GM19395 (cell line): ENCODE measurements around the gene AMT.
"Not testable (repeated sequence)": the region's sequence is repeated elsewhere in the genome, so short reads cannot be mapped to it uniquely, and the experiment has no call there.

Source experiments
- ATAC-seq: cut with Tn5 transposase; IDR thresholded peaks from one replicate; pipeline ENCODE4 v1.9.1; 2021; ENCODE audit warnings: mild to moderate bottlenecking, moderate library complexity; ENCODE audit not compliant: unreplicated experiment

Gene AMT

DNA sequence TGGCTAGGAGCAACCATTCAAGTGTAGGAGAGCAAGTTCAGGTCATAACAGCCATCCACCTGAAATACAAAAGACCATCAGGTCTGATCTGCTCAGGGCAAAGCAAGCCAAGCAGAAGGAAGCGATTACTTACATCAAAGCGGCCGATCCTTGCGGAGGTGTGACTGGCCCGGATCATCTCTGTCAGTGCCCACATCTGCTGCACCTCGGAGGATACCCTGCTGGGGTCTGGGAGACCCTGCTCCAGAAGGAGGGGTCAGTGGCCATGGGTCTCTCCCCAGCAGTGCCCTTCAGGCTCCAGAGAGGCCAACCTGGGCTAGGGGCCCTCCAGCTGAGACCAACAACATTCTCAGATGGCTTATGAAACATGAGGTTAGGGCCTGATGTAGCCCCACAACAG is 2.5 kb upstream of the AMT start:
- ATAC-seq = no peak

DNA sequence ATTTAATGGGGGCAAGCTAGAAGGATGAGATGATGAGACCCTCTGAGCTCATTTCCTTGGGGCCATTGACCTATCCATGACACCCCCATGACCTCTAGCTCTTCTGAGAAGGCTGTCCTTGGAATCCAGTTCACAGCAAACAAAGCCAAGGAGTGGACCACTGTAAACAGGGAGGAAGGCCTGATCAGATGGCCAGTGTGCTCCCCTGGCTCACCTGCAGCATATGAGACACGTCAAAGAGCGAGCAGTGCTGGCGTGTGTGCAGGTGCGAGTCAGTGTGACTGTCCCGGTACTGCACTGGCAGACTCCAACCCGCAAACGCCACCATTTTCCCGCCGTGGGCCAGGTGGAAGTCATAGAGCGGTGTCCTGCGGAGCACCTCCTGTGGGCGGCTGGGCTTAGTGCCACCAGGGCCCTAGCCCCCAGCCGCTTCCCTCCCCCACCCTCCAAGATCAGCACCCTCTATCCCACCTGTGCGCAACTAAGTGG is 339 bp downstream of the AMT start:
- ATAC-seq = no peak

DNA sequence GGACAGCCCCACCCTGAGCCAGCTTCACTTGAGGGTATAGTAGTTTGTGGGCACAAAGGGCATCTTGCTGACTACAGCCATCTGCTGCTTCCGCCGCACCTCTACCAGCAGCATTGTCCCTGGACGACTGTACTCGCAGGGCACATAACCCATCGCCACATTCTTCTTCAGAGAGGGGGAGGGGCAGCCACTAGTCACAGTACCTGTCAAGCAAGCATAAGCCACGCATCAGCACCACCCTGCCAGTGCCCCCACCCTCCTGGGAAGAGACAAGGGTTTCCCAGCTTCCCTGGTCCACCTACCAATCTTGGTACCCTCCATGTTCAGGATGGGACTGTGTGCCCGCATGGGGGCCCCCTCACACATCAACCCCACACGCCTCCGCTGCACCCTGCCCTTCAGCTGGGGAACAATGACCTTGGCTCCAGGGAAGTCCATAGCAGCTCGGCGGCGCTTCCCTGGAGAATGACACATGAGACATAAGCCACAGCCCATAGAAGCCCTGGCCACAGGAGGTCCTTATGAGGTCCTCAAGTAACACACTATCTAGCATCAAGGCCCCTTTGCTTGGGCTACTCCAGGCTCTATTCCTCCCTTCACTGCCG is 4.7 kb downstream of the AMT start:
- no peak for ATAC-seq

DNA sequence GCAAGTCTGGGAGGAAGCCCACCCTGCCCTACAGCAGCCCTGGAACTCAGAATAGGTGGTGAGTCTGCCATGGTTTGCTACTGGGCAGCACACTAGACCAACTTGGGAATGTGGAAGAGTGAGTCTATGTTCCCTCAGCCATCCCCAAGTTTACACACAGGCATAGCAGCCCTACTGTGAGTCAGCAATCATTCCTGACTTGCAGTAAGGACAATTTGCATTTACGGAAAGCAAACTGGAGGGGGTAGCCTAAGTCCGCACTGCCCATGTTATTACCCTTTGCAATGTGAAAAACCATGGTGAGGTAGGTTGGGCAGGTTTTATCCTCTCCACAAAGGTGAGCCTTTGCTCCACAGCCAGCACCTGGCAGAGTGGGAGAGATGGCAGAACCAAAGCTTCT is 5.4 kb downstream of the AMT start:
- ATAC-seq = no peak

DNA sequence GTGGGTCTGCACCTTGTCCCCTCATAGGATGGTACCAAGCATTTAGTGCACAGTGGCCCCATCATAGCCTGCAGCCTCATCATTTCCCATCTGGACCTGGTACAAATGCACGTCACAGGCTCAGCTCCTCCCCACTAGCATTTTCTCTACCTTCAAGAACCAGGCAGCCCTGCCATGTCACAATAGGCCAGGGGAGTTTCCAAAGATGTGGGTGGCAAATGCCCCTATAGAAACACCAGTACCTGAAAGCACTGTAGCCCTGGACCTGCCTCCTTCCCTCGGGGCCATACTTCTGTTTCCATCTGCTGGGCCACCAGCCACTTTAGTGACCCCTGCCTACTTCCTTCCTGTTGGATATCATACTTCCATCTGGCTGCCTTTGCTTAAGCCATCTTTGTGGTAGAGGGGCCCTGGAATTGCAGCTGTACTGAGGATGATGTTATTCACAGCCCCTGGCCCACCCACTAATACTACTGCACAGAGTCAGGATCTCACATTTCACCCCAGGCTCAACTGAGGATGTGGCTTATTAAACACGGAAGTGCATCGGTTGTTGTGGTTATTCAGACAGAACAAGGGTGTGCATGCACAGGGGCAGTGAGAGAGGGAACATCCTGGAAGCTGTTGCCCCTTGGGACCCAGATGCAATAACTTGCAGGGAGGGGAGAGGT is 6.2 kb downstream of the AMT start:
- no peak for ATAC-seq

DNA sequence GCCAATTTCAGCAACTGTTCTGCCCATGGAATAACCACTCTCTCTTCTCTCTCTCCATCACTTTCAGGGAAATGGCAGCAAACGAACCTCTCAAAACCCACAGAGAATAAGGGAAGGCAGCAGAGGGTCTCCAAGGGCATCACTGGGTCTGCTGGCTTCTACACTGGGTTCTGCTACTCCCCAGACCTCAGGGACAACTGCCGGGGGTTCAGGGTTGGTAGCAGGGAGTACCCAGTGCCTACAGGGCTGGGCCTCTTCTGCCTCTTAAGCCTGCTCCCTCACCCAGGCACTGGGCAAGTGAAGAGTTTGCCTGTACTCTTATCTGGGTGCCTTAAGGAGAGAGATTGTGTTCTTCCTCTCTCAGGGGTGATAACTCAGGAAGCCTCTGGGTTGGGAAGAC is 7.5 kb downstream of the AMT start:
- no peak for ATAC-seq

DNA sequence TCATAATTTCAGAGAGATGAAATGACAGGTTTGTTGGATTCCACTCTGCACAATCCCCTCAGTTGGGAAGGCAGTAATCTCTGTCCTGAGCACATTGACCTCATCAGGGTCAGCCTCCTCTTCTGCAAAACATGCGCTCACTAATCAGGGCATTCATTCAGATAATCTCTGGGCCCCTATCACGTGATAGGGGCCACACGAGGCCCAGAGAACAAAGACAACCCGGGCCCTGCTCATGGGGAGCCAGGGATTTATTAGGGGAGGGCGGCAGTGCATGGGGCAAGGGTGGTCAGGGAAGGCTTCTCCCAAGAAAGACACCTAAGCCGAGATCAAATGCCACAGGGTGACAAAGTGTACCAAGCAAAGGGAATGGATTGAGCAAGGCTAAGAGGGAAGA is 8.9 kb downstream of the AMT start:
- no peak for ATAC-seq

DNA sequence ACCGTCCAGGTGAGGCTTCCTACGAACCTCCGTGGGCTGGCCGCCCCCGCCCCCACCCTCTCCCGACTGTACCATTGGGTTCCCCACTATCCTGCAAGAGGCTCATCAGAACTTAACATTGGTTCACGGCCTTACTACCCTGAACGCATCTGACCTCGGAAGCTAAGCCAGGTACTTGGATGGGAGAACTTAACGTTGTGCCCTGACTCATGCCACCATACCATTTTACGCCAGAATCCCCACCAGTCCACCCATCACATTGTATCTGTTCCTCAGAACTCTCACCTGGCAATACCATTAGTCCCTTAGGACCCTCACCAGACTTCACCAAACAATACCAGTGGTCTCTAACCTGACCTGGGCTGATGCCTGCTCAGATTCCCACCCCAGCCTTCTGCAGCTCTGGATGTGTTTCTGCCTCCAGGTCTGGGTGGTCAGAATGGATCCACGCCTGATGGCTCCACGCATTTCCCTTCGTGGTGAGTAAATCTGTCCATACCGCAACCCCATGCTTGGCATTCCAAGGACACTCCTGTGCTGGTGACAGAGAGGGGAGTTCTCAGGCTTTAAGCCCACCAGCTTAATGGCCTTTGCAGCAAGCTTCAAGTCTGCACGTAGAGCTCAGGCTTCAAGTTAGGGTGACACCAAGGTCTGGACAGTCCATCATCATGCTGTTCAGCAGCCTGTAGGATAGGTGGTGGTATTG is 9.5 kb downstream of the AMT start:
- ATAC-seq = no peak

DNA sequence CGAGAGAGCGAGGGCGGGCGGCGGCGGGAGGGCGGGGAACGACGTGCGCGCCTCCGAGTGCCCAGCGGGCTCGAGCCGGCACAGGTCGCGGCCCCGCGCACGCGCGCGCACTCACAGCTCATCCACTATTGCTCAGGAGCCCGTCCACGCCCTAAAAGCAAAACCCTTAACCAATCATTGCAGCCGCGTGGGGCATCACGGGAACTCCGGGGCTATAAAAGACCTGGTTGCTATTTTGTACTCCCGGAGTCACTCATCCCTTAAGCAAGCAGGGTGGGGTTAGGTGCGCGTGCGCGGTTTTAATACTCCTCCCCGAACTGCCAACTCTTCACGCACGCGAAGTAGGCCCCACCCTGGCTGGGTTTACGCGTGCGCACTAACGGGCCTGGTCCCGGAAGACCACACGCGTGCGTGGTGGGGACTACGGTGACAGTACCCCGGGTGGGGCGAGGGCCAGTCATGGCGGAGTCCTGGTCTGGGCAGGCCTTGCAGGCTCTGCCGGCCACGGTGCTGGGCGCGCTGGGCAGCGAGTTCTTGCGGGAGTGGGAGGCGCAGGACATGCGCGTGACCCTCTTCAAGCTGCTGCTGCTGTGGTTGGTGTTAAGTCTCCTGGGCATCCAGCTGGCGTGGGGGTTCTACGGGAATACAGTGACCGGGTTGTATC is 10.2 kb downstream of the AMT start, which contains the start of the genes RHOA and TCTA:
Gene RHOA, minus strand, starts transcription at position 9 of the 664 bp plus-strand sequence. CDS start 36,387 bp downstream, outside the sequence.
Gene TCTA, plus strand, starts transcription at position 456 of the 664 bp plus-strand sequence. Its CDS starts 4 bp downstream, at position 460.
- peak; percentile 77 for ATAC-seq

DNA sequence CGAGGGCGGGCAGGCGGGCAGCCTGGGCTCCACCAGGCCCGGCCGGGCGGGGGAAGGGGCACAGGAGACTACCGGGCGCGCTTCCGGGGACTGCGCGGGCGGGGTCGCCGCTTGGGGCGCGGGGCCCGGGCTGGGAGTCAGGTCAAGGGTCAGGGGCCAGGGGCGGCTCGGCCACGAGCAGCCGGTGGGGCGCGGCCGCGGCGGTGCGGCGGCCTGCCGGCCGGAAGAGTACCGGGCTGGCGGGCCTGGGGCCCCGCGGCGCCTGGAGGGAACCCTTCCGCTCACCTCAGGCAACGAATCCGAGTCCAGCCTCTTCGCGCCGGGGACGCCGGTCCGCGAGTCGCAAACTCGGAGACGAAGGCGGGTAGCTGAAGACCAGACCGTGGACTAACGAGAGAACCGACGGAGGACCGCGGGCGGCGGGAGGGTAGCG is 10.7 kb downstream of the AMT start:
- peak; percentile 27 for ATAC-seq

DNA sequence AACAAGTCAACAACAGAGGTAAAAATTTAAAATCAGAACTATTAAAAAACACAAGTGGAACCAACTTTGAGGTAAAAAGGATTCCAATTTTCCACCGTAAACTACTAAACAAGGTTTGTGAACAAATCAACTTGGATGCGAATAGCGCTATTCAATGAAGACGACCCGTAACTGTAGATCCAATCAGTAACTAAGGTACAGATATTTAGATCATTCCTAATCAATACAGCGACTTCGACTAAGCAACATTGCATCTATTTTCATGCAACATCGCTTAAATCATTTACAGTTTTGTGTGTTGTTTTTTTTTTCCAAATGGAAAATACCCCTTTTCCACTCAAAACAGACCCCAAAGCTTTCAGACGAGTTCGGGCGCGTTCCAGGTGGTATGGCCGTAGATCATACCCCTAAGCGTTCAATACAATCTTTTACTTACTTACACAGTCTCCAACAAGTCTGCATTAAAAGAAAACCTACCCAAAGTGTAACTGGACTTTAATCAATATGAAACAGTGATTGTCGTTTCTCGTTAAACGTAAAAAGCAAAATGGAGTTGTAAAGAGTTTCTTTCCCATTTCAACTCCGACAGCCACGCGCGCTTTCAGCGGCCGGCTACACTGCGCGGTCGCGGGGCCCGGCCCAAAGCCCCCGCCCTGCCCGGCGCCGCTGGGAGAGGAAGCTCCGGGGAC is 11.3 kb downstream of the AMT start:
- ATAC-seq = no peak

DNA sequence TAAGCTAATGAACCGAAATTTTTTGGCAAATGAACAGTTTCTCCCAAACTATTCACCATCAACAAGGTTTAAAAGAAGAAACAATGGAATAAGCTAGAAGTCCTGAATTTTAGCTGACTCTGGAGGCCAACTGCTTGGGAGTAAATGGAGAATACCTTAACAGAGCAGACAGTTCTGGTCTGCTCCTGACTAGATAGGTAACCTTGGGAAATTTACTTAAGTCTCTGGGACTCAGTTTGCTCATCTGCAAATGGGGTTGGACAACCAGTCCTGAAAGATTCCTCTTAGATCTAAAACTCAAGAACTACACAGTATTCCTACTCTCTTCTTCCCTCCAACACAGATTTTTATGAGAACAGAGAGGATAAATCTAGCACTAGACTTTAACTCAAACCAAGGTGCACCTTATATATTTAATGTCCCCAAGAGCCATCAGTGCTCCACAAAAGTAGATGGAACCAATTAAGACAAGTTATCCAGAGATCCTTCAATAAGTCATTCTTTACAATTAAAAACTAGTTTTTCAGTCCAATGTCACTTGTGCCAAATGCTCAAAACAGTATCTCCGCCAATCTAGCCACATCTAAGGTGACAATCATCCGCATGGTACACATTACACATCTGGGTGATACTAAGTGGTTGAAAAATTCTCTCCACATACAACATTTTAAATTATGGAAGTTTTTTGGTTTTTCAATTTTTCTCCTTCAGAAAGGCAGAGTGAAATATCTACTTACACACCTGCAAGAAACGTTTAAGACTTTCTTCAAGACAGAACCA is 12.0 kb downstream of the AMT start:
- no peak for ATAC-seq

DNA sequence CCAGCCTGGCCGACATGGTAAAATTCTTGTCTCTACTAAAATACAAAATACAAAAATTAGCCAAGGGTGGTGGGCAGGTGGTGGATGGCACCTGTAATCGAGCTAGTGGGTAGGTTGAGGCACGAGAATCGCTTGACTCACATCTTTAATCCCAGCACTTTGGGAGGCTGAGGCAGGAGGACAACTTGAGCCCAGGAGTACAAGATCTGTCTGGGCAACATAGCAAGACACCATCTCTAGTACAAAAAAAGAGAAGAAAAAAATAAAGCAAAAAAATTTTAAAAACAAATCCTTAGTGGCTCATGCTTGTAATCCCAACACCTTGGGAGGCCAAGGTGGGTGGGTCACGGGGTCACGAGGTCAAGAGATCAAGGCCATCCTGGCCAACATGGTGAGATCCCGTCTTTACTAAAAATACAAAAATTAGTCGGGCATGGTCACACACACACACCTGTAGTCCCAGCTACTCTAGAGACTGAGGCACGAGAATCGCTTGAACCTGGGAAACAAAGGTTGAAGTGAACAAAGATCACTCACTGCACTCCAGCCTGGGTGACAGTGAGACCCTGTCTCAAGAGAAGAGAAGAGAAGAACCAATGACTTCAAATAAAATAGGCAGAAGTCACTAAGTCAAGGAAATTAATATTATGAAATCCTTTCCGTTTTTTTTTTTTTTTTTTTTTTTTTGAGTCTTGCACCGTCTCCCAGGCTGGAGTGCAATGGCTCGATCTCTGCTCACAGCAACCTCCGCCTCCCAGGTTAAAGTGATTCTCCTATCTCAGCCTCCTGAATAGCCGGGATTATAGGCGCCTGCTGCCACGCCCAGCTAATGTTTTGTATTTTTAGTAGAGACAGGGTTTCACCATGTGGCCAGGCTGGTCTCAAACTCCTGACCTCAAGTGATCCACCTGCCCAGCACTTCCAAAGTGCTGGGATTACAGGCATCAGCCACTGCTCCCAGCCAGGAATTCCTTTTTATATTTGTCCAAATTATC is 15.4 kb downstream of the AMT start:
- ATAC-seq = no peak

DNA sequence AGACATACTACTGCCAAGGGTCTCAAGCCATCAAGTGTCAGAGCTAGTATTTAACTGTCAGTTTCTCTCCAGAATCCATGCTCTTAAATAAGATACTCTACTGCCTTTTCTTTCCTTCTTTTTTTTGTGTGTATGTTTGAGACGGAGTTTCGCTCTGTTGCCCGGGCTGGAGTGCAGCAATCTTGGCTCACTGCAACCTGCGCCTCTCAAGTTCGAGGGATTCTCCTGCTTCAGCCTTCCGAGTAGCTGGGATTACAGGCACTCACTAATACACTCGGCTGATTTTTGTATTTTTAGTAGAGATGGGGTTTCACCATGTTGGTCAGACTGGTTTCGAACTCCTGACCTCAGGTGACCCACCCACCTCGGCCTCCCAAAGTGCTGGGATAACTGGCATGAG is 16.7 kb downstream of the AMT start:
- not testable (repeated sequence) for ATAC-seq

DNA sequence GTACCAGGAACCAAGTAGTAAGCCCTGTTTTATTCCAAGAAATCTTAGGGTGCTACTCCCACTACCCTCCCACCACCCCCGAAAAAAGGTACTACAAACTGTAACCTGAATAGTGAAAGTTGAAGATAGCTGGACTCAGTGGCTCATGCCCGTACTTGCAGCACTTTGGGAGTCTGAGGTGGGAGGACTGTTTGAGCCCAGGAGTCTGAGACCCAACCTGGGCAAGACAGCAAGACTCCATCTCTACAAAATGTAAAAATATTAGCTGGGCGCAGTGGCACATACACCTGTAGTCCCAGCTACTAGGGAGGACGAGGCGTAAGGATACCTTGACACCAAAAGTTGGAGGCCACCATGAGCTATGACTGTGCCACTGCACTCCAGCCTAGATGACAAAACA is 18.4 kb downstream of the AMT start:
- ATAC-seq = no peak

DNA sequence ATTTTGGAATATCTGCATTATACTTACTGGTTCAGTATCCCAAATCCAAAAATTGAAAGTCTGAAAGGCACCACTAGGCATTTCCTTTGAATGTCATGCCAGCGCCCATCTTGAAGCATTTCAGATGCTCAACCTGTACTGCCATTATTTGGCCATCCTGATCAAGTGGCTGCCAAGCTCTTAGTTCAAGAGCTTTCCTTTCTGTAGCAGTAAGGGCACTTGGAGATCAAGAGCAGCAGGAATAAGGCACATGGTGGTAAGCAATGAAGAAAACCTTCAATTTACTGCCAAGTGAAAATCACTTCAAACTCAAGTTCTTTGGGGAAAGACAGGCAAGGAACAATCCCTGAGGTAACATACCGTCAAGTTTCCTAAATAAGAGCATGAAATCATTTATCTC is 20.5 kb downstream of the AMT start:
- no peak for ATAC-seq

DNA sequence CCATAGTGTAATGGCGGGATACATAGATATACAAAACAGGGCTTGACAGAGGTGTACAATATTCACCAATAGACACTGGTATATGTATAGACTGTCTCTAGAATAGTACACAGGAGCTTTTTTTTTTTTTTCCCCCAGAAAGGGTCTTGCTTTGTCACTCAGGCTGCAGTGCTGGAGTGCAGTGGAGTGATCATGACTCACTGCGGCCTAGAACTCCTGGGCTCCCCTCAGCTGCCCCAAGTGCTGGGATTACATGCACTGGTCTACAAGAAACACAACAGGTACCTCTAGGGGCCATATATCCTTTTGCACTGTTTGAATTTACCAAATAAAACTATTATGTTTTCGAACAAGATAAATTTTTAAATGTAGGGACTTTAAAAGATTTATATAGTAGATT is 22.8 kb downstream of the AMT start:
- no peak for ATAC-seq

DNA sequence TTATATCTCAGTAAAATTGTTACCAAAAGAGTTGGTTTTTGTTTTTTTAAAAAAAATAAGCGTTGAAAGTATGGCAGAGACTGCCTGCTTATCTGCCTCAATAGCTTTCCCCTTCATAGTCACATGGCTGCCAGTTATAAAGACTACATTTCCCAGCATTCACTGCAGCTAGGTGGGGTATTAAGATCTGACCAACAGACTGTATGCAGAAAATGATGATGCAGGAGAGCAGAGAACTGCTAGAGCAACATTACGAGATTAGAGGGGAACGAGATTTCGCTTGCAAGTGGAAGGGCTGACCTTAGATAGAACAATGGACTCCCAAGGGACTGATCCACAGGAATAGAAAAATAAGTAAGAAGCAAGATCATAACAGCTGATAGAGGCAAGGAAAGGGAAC is 24.8 kb downstream of the AMT start:
- ATAC-seq = no peak

DNA sequence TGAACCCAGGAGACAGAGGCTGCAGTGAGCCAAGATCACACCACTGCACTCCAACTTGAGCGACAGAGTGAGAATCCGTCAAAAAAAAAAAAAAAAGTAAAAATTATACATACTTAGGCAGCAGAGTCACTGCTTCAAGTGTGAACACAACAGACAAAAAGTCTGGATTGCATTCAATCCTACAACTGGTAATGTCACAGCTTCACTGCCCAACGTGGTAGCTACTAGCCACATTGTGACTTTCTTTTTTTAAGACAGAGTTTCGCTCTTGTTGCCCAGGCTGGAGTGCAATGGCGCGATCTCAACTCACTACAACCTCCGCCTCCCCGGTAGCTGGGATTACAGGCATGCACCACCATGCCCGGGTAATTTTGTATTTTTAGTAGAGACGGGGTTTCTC is 31.0 kb downstream of the AMT start:
- not testable (repeated sequence) for ATAC-seq
